Measurements from ENCODE around the gene MKLN1.
A peak's percentile ranks its signal among the peaks of the same experiment; 100 is the strongest.

MKLN1 gene

GRCh38 chr7:131327626-131328376 lies at the start of gene MKLN1:
Gene MKLN1, plus strand, starts transcription at chr7:131327876. Its CDS starts 24 bp downstream, at chr7:131327900.
- H3K36me3 ChIP-seq (ENCODE audit: control insufficient read depth in 1 of 2, insufficient read depth in 2 of 2, low read length in 2 of 2), result no peaks in the 10 kb centered on the region
- peaks cover 23% of the 10 kb centered on the region in 2 donors for H3K4me1 ChIP-seq (ENCODE audit: control insufficient read depth in 1 of 2, insufficient read depth in 2 of 2, low read length in 2 of 2)
- H3K27me3 ChIP-seq (ENCODE audit: control insufficient read depth in 1 of 2, insufficient read depth in 2 of 2, low read length in 2 of 2), result no peaks in the 10 kb centered on the region
- H3K9ac ChIP-seq (ENCODE audit: low read depth in 1 of 2, low read length in 2 of 2), result peak within 1 kb of the TSS; percentile 94 to 99
- H3K27ac ChIP-seq (ENCODE audit: low read depth, low read length), result peak within 1 kb of the TSS; percentile 96
- peak within 1 kb of the TSS; percentile 83 to 97 for H3K4me3 ChIP-seq (ENCODE audit: low read depth in 1 of 2, low read length in 2 of 2)
- H3K9me3 ChIP-seq (ENCODE audit: control insufficient read depth in 1 of 2, low read length in 2 of 2), result no peaks in the 10 kb centered on the region

DNA sequence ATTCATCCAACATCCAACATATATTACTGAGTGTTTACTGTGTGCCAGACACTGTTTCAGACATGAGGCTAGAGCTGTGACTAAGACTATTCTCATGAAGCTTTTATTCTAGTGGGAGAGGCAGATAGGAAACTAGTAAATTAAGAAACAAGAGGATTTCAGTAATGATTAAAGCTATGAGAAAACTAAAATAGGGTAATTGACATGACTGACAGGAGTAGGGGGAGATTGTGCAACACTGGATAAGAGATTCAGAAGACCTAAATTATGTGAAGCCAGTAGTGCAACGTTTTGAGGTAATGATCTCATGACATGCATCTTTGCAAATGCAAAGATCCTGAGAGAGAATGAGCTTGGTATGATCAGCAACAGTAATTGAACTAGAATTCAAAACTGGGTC lies 48.6 kb upstream of the MKLN1 start:
- no peak overlapping the region for H3K27ac ChIP-seq (ENCODE audit: low read depth, low read length)
- no peaks in the 10 kb centered on the region for H3K36me3 ChIP-seq (ENCODE audit: control insufficient read depth in 1 of 2, insufficient read depth in 2 of 2, low read length in 2 of 2)
- H3K4me1 ChIP-seq (ENCODE audit: control insufficient read depth in 1 of 2, insufficient read depth in 2 of 2, low read length in 2 of 2), result no peaks in the 10 kb centered on the region
- H3K9me3 ChIP-seq (ENCODE audit: control insufficient read depth in 1 of 2, low read length in 2 of 2), result no peaks in the 10 kb centered on the region
- no peak overlapping the region for H3K4me3 ChIP-seq (ENCODE audit: low read depth in 1 of 2, low read length in 2 of 2)
- no peak overlapping the region for H3K9ac ChIP-seq (ENCODE audit: low read depth in 1 of 2, low read length in 2 of 2)
- H3K27me3 ChIP-seq (ENCODE audit: control insufficient read depth in 1 of 2, insufficient read depth in 2 of 2, low read length in 2 of 2), result peaks cover 0 to 5% of the 10 kb centered on the region in 2 donors

- no peaks in the 10 kb centered on the region for H3K4me1 ChIP-seq (ENCODE audit: control insufficient read depth in 1 of 2, insufficient read depth in 2 of 2, low read length in 2 of 2)
- no peak overlapping the region for H3K27ac ChIP-seq (ENCODE audit: low read depth, low read length)
- no peak overlapping the region for H3K4me3 ChIP-seq (ENCODE audit: low read depth in 1 of 2, low read length in 2 of 2)
- H3K27me3 ChIP-seq (ENCODE audit: control insufficient read depth in 1 of 2, insufficient read depth in 2 of 2, low read length in 2 of 2), result peaks cover 0 to 2% of the 10 kb centered on the region in 2 donors
- H3K36me3 ChIP-seq (ENCODE audit: control insufficient read depth in 1 of 2, insufficient read depth in 2 of 2, low read length in 2 of 2), result no peaks in the 10 kb centered on the region
- no peak overlapping the region for H3K9ac ChIP-seq (ENCODE audit: low read depth in 1 of 2, low read length in 2 of 2)
- no peaks in the 10 kb centered on the region for H3K9me3 ChIP-seq (ENCODE audit: control insufficient read depth in 1 of 2, low read length in 2 of 2)
Observed at GRCh38 chr7:131281266-131282048, 46.2 kb upstream of the MKLN1 start.

- Histone ChIP-seq H3K4me1 (ENCODE audit: control insufficient read depth in 1 of 2, insufficient read depth in 2 of 2, low read length in 2 of 2) (no peaks in the 10 kb centered on the region), H3K27ac (ENCODE audit: low read depth, low read length) (no peak overlapping the region), H3K9me3 (ENCODE audit: control insufficient read depth in 1 of 2, low read length in 2 of 2) (no peaks in the 10 kb centered on the region), H3K9ac (ENCODE audit: low read depth in 1 of 2, low read length in 2 of 2) (no peak overlapping the region), H3K36me3 (ENCODE audit: control insufficient read depth in 1 of 2, insufficient read depth in 2 of 2, low read length in 2 of 2) (no peaks in the 10 kb centered on the region), H3K27me3 (ENCODE audit: control insufficient read depth in 1 of 2, insufficient read depth in 2 of 2, low read length in 2 of 2) (no peaks in the 10 kb centered on the region), H3K4me3 (ENCODE audit: low read depth in 1 of 2, low read length in 2 of 2) (no peak overlapping the region)
Observed at GRCh38 chr7:131284702-131285419, 42.8 kb upstream of the MKLN1 start.

- Histone ChIP-seq H3K4me1 (ENCODE audit: control insufficient read depth in 1 of 2, insufficient read depth in 2 of 2, low read length in 2 of 2) (no peaks in the 10 kb centered on the region), H3K27ac (ENCODE audit: low read depth, low read length) (no peak overlapping the region), H3K9ac (ENCODE audit: low read depth in 1 of 2, low read length in 2 of 2) (no peak overlapping the region)
Observed at GRCh38 chr7:131285556-131285955, 42.1 kb upstream of the MKLN1 start.

DNA sequence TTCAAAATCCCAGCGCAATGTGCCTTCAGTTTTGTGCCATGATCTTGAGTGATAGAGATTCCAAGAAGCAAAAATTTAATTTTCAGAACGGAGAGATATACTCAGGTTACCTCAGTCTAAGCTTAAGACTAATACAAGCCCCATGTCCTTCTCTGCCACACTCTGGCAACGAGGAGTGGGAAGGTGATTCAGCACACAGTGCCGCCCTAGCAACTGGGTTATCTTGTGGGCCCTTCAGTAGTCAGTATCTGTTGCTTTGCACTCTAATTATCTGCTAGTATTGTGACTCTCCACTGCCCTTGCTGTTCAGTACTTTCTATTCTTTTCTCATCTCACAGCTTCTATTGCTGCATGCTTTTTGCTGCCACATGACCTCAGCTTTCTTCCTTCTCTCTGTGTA lies 39.2 kb upstream of the MKLN1 start:
- Histone ChIP-seq H3K27ac (ENCODE audit: low read depth, low read length) (no peak overlapping the region), H3K4me3 (ENCODE audit: low read depth in 1 of 2, low read length in 2 of 2) (no peak overlapping the region)

More at GRCh38 chr7:131285556-131285955, 42.1 kb upstream of the MKLN1 start:
- Histone ChIP-seq H3K36me3 (ENCODE audit: control insufficient read depth in 1 of 2, insufficient read depth in 2 of 2, low read length in 2 of 2) (no peaks in the 10 kb centered on the region), H3K4me3 (ENCODE audit: low read depth in 1 of 2, low read length in 2 of 2) (no peak overlapping the region), H3K27me3 (ENCODE audit: control insufficient read depth in 1 of 2, insufficient read depth in 2 of 2, low read length in 2 of 2) (no peaks in the 10 kb centered on the region), H3K9me3 (ENCODE audit: control insufficient read depth in 1 of 2, low read length in 2 of 2) (no peaks in the 10 kb centered on the region)

DNA sequence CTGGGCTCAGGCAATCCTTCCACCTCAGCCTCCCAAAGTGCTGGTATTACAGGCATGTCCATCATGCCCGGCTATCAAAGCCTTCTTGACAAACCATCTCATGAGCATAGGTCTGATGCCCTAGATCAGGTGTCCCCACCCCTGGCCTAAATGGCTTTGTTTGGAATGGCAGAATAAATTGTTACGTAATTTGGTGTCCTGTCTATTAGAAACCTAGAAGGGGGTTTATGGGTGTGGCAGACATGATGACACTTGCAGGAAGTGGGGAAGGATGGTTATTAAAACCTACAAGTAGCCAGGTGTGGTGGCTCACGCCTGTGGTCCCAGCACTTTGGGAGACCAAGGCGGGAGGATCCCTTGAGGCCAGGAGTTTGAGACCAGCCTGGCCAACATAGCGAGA lies 38.6 kb upstream of the MKLN1 start:
- Histone ChIP-seq H3K27me3 (ENCODE audit: control insufficient read depth in 1 of 2, insufficient read depth in 2 of 2, low read length in 2 of 2) (no peaks in the 10 kb centered on the region), H3K36me3 (ENCODE audit: control insufficient read depth in 1 of 2, insufficient read depth in 2 of 2, low read length in 2 of 2) (no peaks in the 10 kb centered on the region), H3K9me3 (ENCODE audit: control insufficient read depth in 1 of 2, low read length in 2 of 2) (no peaks in the 10 kb centered on the region), H3K9ac (ENCODE audit: low read depth in 1 of 2, low read length in 2 of 2) (no peak overlapping the region), H3K27ac (ENCODE audit: low read depth, low read length) (no peak overlapping the region), H3K4me1 (ENCODE audit: control insufficient read depth in 1 of 2, insufficient read depth in 2 of 2, low read length in 2 of 2) (no peaks in the 10 kb centered on the region), H3K4me3 (ENCODE audit: low read depth in 1 of 2, low read length in 2 of 2) (no peak overlapping the region)

More for the DNA sequence above, 39.2 kb upstream of the MKLN1 start:
- Histone ChIP-seq H3K4me1 (ENCODE audit: control insufficient read depth in 1 of 2, insufficient read depth in 2 of 2, low read length in 2 of 2) (no peaks in the 10 kb centered on the region), H3K36me3 (ENCODE audit: control insufficient read depth in 1 of 2, insufficient read depth in 2 of 2, low read length in 2 of 2) (no peaks in the 10 kb centered on the region), H3K9ac (ENCODE audit: low read depth in 1 of 2, low read length in 2 of 2) (no peak overlapping the region), H3K27me3 (ENCODE audit: control insufficient read depth in 1 of 2, insufficient read depth in 2 of 2, low read length in 2 of 2) (no peaks in the 10 kb centered on the region), H3K9me3 (ENCODE audit: control insufficient read depth in 1 of 2, low read length in 2 of 2) (no peaks in the 10 kb centered on the region)

- Histone ChIP-seq H3K4me1 (ENCODE audit: control insufficient read depth in 1 of 2, insufficient read depth in 2 of 2, low read length in 2 of 2) (no peaks in the 10 kb centered on the region), H3K9me3 (ENCODE audit: control insufficient read depth in 1 of 2, low read length in 2 of 2) (no peaks in the 10 kb centered on the region), H3K36me3 (ENCODE audit: control insufficient read depth in 1 of 2, insufficient read depth in 2 of 2, low read length in 2 of 2) (no peaks in the 10 kb centered on the region), H3K27me3 (ENCODE audit: control insufficient read depth in 1 of 2, insufficient read depth in 2 of 2, low read length in 2 of 2) (no peaks in the 10 kb centered on the region), H3K4me3 (ENCODE audit: low read depth in 1 of 2, low read length in 2 of 2) (no peak overlapping the region), H3K9ac (ENCODE audit: low read depth in 1 of 2, low read length in 2 of 2) (no peak overlapping the region), H3K27ac (ENCODE audit: low read depth, low read length) (no peak overlapping the region)
Observed at GRCh38 chr7:131292141-131292905, 35.4 kb upstream of the MKLN1 start.

GRCh38 chr7:131293018-131293417 lies 34.7 kb upstream of the MKLN1 start:
- Histone ChIP-seq H3K9me3 (ENCODE audit: control insufficient read depth in 1 of 2, low read length in 2 of 2) (no peaks in the 10 kb centered on the region), H3K27ac (ENCODE audit: low read depth, low read length) (no peak overlapping the region), H3K4me3 (ENCODE audit: low read depth in 1 of 2, low read length in 2 of 2) (no peak overlapping the region), H3K36me3 (ENCODE audit: control insufficient read depth in 1 of 2, insufficient read depth in 2 of 2, low read length in 2 of 2) (no peaks in the 10 kb centered on the region), H3K4me1 (ENCODE audit: control insufficient read depth in 1 of 2, insufficient read depth in 2 of 2, low read length in 2 of 2) (no peaks in the 10 kb centered on the region), H3K27me3 (ENCODE audit: control insufficient read depth in 1 of 2, insufficient read depth in 2 of 2, low read length in 2 of 2) (no peaks in the 10 kb centered on the region), H3K9ac (ENCODE audit: low read depth in 1 of 2, low read length in 2 of 2) (no peak overlapping the region)

Measured in duodenal mucosa (tissue), 2 donors.